Upper lobe of left lung (tissue), 6 donors: ENCODE data around the gene PGLYRP4. TPM values are rescaled to one million over a fixed set of nuclear protein-coding genes. Genes with fewer than 3 reads are reported as not detected.
"Not testable (repeated sequence)": the region's sequence is repeated elsewhere in the genome, so short reads cannot be mapped to it uniquely, and the experiment has no call there.

Experiments
- ATAC-seq, 2 donors: fragments of 200-7000 bp; cut with Tn5 transposase; one replicate each; pipeline ENCODE4 v1.9.1; 2022; ENCODE audit warnings: mild to moderate bottlenecking in 2 of 2, moderate library complexity in 2 of 2; ENCODE audit not compliant: low FRiP score in 2 of 2
- DNase-seq, 2 donors: peaks; one replicate each; pipeline ENCODE4 v3.0.0-alpha.2; 2019 to 2020
- H3K27ac ChIP-seq, 4 donors: fragments of 200-600 bp; sonication (generic); one replicate each; pipeline ENCODE4 v1.5.1; 2016 to 2019
- H3K27me3 ChIP-seq, 4 donors: fragments of 200-600 bp; sonication (generic); one replicate each; pipeline ENCODE4 v1.5.1; 2017 to 2019
- H3K36me3 ChIP-seq, 4 donors: fragments of 200-600 bp; sonication (generic); one replicate each; pipeline ENCODE4 v1.5.1; 2016 to 2019
- H3K4me1 ChIP-seq, 4 donors: fragments of 200-600 bp; sonication (generic); one replicate each; pipeline ENCODE4 v1.5.1; 2018 to 2019
- H3K4me3 ChIP-seq, 4 donors: fragments of 200-600 bp; sonication (generic); one replicate each; pipeline ENCODE4 v1.5.1; 2017 to 2019; ENCODE audit warnings: mild to moderate bottlenecking in 2 of 4, moderate library complexity in 1 of 4
- H3K9me3 ChIP-seq, 4 donors: fragments of 200-600 bp; sonication (generic); one replicate each; pipeline ENCODE4 v1.5.1; 2018 to 2019
- CTCF ChIP-seq, 6 experiments: fragments of 450-650 bp in 4 of 6; fragments of 200-600 bp in 2 of 6; sonication (generic) in 2 of 6; IDR thresholded peaks; one replicate each; pipeline ENCODE4 v1.5.1; 2016 to 2019; ENCODE audit warnings: antibody characterized with exemption in 6 of 6
- EP300 ChIP-seq, 4 donors: sonication (generic); formaldehyde crosslinking; IDR thresholded peaks; one replicate each; pipeline ENCODE4 v1.5.1; 2017; ENCODE audit warnings: antibody characterized with exemption in 4 of 4, control low read depth in 2 of 4
- POLR2A ChIP-seq, 4 donors: fragments of 450-650 bp; IDR thresholded peaks; one replicate each; pipeline ENCODE4 v1.5.1; 2016 to 2017; ENCODE audit warnings: antibody characterized with exemption in 4 of 4, mild to moderate bottlenecking in 2 of 4
- POLR2AphosphoS5 ChIP-seq, 2 donors: sonication (generic); formaldehyde crosslinking; IDR thresholded peaks; one replicate each; pipeline ENCODE4 v1.5.1; 2017; ENCODE audit warnings: antibody characterized with exemption in 2 of 2
- WGBS, 2 donors: methylation state at CpG; one replicate each; pipeline ENCODE4 v1.1.5; 2017 to 2018; 5-methylcytosine and 5-hydroxymethylcytosine counted together
- total RNA-seq, 6 donors: library from RNA; depleted of rRNA in 4 of 6; stranded (reverse); fragments of >200 nt in 4 of 6; gene quantifications; one replicate each; pipeline versions ENCODE4 v1.1.0 to v1.2.1, GENCODE V29; 2016 to 2021
- donor health status: DM: no; HTN: no; CAD: no; lungs with moderate emphysema.
- donor health status: DM: no; HTN: yes; CAD: no; lungs with severe emphysema.

Gene PGLYRP4
- total RNA-seq, 6 donors from 2014 or later = not detected

GRCh38 chr1:153322568-153322967 is 26.1 kb downstream of the PGLYRP4 start:
- Histone ChIP-seq H3K36me3 (no peaks in the 10 kb centered on the region), H3K4me3 (no peak overlapping the region), H3K9me3 (peaks cover 0 to 12% (median 7%) of the 10 kb centered on the region in 4 donors), H3K27ac (no peak overlapping the region), H3K27me3 (no peaks in the 10 kb centered on the region), H3K4me1 (no peaks in the 10 kb centered on the region)
- DNase-seq (no peak), ATAC-seq (no peak)
- no peak for TF ChIP-seq POLR2A (IDR thresholded peaks at IDR 0.05)
- no peak for TF ChIP-seq POLR2AphosphoS5 (IDR thresholded peaks at IDR 0.05)
- TF ChIP-seq CTCF (IDR thresholded peaks at IDR 0.05) = no peak
- TF ChIP-seq EP300 (IDR thresholded peaks at IDR 0.05) = no peak
- 35 to 38% methylated on average over 1 of the region's 1 CpG for WGBS, 2 donors

GRCh38 chr1:153318145-153318544 is 30.5 kb downstream of the PGLYRP4 start:
- H3K27me3 ChIP-seq, H3K9me3 ChIP-seq, DNase-seq, H3K27ac ChIP-seq, H3K36me3 ChIP-seq, H3K4me1 ChIP-seq, ATAC-seq, H3K4me3 ChIP-seq: not testable (repeated sequence)
- WGBS, 2 donors = 89 to 92% methylated on average over 7 of the region's 7 CpGs

GRCh38 chr1:153316013-153316412 is 32.6 kb downstream of the PGLYRP4 start:
- ATAC-seq, H3K36me3 ChIP-seq, H3K9me3 ChIP-seq, H3K27ac ChIP-seq, H3K27me3 ChIP-seq, DNase-seq, H3K4me1 ChIP-seq, H3K4me3 ChIP-seq: not testable (repeated sequence)

GRCh38 chr1:153314388-153314787 is 34.3 kb downstream of the PGLYRP4 start:
- not testable (repeated sequence) for H3K27me3 ChIP-seq, H3K4me1 ChIP-seq, ATAC-seq, H3K9me3 ChIP-seq, H3K36me3 ChIP-seq, H3K27ac ChIP-seq, H3K4me3 ChIP-seq, DNase-seq

GRCh38 chr1:153313288-153313687 is 35.4 kb downstream of the PGLYRP4 start:
- WGBS, 2 donors = 89 to 97% methylated on average over 2 of the region's 2 CpGs
- TF ChIP-seq EP300 (IDR thresholded peaks at IDR 0.05) = no peak
- TF ChIP-seq POLR2AphosphoS5 (IDR thresholded peaks at IDR 0.05) = no peak
- TF ChIP-seq POLR2A (IDR thresholded peaks at IDR 0.05) = no peak
- no peak for TF ChIP-seq CTCF (IDR thresholded peaks at IDR 0.05)

GRCh38 chr1:153312570-153313186 is 36.0 kb downstream of the PGLYRP4 start, which contains the start of gene PGLYRP3:
Gene PGLYRP3, minus strand, starts transcription at chr1:153312952. Its CDS starts 2,287 bp downstream, at chr1:153310665.
- WGBS, 2 donors = 61 to 78% methylated on average over 4 of the region's 4 CpGs
- DNase-seq (no peak), ATAC-seq (no peak)

More at GRCh38 chr1:153313288-153313687, 35.4 kb downstream of the PGLYRP4 start:
- Histone ChIP-seq H3K36me3 (no peaks in the 10 kb centered on the region), H3K4me1 (no peaks in the 10 kb centered on the region), H3K9me3 (no peaks in the 10 kb centered on the region), H3K27ac (no peak overlapping the region), H3K4me3 (no peak overlapping the region), H3K27me3 (no peaks in the 10 kb centered on the region)
- ATAC-seq (no peak), DNase-seq (no peak)

More at GRCh38 chr1:153312570-153313186, 36.0 kb downstream of the PGLYRP4 start, which contains the start of gene PGLYRP3:
- Histone ChIP-seq H3K4me3 (no peak within 1 kb of the TSS), H3K4me1 (no peaks in the 10 kb centered on the region), H3K9me3 (no peaks in the 10 kb centered on the region), H3K36me3 (no peaks in the 10 kb centered on the region), H3K27ac (no peak within 1 kb of the TSS), H3K27me3 (no peaks in the 10 kb centered on the region)
- TF ChIP-seq POLR2A (IDR thresholded peaks at IDR 0.05) (no peak), CTCF (IDR thresholded peaks at IDR 0.05) (no peak)
